Head of caudate nucleus (tissue), 42 donors: ENCODE results near the gene CYP27A1.

Experiments
- DNase-seq, 42 donors: peaks; one replicate each; pipeline versions ENCODE4 v3.0.0 to v3.0.0-alpha.2; 2020 to 2021; ENCODE audit warnings: mixed read lengths in 7 of 42
- intact Hi-C: fragments of 100-400 bp; cut with DNase I; formaldehyde crosslinking; loops from one replicate; pipeline ENCODE4 v1.15.0; 2022

CYP27A1 gene

DNA sequence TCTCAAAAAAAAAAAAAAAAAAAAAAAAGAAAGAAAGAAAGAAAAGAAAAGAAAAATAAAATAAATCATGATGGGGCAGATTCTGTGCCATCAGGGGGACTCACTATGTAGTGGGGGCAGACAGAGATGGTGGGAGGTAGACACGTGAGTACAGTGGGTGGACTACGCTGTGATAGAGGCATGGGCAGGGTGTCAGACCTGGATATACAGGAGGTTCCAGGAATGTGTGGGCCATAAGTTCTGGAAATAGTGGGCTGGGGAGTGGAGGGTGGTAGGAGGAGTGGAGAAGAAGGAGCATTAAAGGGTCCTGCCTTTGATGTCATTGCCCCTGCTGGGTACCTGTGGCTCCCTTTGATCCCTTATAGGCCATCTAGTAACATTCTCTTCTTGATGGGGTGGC, 68.8 kb downstream of the CYP27A1 start:
- intact Hi-C loops: loop anchor here (2.0 kb wide), 1 partner anchor 140 kb away; the partner anchor contains the start of gene TTLL4
- DNase-seq: peak in 3 of 42 donors; percentile 18 to 30 (median 27)

DNA sequence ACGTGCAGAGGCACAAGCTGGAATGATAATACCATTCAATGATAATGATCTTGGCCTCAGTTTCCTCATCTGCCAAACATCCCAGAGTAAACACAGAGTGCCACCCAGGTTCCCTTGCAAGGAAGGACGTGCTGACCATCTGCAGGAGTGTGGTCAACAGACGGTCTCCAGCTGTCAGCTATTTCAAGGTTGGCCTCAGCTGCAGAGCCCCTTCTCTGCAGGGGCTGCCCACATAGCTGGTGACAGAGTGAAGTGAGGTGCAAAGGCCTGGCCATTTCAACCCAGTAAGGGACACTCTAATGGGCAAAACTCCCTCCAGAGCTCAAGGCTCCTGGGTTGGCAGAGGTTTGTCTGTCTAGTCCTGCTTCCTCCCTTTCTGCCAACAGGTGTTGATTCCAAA, 69.3 kb downstream of the CYP27A1 start:
- intact Hi-C loops: loop anchor here (2.0 kb wide), 1 partner anchor 140 kb away; the partner anchor contains the start of gene TTLL4
- DNase-seq: peak in 3 of 42 donors; percentile 12 to 29 (median 14)

DNA sequence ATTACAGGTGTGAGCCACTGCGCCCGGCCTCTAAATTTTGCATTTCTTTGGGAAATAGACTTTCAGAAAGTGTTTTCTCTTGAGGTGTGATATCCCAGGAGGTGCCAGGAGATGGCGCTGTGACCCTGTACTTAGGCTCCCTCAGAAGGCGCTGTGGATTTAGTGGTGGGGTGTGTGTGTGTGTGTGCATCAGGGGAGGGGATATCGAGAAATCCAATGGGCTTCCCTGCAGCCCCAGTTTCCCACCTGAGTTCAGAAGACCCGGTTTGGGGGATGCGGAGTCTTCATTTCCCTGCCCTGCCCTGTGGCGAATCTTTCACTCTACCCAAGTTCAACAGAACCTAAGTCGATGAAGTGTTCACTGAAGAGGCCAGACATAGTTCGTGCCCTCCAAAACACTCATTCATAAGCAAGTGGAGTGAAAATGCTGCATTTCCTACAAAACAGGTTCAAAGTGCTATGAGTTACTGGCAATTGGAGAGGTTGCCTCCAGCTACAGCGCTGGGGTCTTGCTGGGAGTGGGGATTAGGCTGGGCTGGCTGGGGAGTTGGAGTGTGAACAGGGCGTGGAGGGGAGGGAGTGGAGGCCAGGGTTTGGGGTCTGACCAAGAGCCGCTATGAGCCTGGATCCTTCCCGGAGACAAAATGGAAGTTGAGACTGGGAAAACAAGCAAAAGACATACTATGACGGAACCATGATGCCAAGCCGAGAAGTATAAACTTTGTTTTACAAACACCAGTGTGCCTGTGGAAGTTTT, 71.1 kb downstream of the CYP27A1 start:
- peak in 41 of 42 donors; percentile 51 to 89 (median 76) for DNase-seq
- intact Hi-C loops: no loop called here

DNA sequence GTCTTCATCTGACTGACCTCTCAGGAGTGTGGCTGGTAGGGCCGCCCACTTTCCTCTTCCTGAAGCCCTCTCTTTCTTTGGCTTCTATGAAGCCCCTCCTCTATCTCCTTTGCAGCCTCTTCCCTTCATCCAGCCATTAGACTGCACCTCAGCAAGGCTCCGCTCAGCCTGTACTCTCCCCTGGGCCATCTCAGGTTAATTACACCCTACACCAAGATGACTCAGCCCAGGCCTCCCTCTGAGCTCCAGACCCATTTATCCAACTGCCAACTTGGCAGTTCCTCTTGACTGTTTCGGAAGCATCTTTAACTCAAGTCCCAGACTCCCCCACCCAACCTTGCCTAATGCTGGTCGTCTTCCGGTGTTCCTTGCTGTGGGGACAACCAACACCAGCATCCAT, 71.8 kb downstream of the CYP27A1 start:
- intact Hi-C loops: no loop called here
- peak in 3 of 42 donors; percentile 21 to 30 (median 28) for DNase-seq

DNA sequence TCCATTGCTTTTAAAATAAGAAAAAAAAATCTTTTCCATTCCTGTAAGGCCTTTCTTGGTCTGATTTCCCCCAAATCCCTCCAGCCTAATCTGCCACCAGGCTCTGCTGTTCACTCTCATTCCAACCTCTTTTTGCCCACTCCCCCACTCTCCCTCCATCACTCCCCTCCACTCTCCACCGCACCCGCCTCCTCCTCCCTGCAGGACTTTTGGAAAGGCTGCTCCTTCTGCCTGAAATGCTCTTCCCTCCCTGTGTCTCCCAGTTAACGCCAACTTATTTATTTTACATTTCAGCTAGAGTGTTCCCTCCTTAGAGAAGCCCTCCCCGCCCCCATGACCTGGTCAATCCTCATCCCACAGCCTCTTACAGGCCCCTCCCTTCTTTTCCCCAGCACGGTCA, 72.9 kb downstream of the CYP27A1 start:
- intact Hi-C loops: no loop called here
- peak in 3 of 42 donors; percentile 11 to 27 (median 13) for DNase-seq

DNA sequence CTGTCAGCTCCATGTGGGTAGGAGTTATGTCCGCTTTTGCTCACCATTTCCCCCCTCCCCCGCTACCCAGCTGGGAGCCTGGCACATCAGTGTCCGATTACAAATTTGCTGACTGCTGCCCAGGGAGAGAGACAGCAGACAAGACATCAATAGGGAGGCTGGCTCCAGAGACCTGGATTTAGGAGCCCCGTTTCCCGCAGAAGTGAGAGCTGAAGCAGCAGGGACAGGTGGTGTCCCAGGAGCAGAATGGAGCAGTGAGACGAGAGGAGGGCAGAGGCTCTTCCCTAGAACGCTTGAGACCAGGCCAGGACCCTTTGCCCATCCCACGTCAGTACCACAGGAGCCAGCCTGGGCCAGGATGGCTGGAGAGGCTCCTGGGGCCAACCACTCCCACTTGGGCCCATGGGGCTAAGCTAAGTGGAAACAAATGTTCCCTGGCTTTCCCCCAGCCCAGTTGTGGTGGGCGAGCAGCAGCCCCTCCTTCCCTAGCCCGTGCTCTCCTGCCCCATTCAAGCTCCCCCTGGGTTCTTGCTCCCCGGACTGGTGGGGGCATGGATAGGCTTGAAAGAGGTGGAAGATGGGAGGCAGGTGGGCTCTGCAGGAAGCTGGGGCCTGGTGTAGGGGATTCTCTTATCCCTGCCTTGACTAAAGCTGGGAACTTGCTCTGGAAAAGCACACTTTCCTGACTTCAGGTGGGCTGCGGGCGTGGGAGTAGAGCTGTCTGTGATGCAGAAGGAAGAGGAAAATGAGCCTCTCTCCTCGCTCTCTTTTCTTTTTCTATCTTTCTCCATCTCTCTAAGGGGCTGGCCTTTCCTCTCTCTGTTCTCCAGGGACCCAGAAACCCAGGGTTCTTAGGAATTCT, 73.6 kb downstream of the CYP27A1 start:
- peak in 32 of 42 donors; percentile 36 to 81 (median 62) for DNase-seq
- intact Hi-C loops: no loop called here

DNA sequence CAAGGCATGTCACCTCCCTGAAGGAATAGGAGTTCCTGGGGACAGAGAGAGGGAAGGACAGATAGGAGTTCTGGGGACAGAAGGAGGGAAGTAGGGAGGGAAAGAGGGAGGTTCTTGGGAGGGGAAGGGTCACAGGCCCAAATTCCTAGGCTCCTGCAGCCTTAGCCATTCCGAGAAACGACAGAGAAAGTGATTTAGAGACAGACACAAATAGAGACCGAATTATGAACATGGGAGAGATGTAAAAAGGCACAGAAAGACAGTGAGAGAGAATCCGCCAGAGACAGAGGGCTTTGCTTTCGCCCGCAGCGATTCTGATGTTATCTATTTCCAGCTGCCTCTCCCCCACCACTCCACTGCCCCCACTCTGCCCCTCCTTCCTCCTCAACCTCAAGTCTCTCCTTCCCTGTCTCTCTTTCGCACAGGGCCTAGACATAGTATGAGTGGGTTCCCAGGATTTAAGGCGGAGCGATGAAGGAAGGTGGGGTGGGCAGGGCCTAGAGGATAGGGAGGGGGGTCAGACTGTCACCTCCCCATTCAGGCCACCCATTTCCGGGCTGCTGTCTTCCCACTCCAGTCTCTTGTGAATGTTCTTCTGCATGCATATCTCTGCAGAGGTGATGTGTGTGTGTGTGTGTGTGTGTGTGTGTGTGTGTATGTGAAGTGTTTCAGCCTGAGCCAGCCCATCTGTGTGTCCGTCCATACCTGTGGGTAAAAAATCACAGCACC, 74.4 kb downstream of the CYP27A1 start:
- DNase-seq: peak in 14 of 42 donors; percentile 16 to 72 (median 38)
- intact Hi-C loops: no loop called here

DNA sequence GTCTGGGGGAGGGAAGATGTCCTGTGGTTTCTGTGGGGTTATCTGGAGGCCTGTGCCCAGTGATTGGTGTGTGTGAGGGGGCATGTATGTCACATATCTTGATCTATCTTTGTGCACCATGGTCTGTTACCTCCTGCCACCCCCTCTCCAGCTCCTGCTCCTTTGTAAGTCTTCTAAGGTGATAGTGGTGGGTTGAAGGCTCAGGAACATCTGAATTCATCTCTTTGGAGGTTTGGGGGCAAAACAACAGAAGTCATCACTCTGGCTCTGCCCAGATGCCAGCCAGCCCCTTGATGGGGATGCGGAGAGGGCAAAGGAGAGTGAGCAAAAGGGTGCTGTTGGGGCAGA, 74.9 kb downstream of the CYP27A1 start:
- DNase-seq: peak in 12 of 42 donors; percentile 29 to 66 (median 48)
- intact Hi-C loops: no loop called here

DNA sequence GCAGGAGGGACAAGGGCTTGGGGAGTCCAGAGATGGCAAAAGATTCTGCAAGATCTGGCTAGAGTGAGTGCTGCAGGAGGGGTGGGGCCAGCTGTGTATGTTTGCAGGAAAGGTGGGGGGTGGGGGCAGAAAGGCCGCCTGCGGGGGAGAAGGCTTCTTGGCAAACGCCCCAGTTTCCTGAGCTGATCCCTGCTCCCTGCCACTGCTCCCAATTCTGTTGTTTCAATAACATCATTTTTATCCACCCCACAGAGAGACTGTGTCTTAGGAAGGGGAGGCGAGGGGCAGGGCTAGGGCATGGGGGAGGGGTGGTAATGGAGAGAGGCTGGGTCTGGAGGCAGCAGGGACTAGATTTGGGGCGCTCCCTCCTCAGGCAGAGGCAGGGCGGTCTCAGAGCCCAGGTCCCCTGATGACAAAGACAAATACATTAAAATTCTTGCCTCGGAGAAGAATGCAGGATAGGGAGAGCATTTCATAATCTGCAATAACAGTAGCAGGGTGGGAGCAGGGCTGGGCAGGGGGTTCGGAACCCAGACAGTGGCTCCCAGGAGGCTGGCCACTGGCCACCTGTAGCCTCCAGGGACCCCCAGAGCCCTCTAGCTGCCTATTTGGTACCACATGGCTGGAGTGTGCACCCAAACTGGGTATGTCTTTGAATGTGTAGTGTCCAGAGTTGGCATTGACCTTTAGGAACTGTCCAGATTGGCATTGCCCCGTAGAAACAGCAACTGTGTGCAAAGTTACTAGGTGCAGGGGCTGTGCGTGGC, 75.6 kb downstream of the CYP27A1 start:
- DNase-seq: peak in 8 of 42 donors; percentile 5 to 46 (median 37)
- intact Hi-C loops: no loop called here

DNA sequence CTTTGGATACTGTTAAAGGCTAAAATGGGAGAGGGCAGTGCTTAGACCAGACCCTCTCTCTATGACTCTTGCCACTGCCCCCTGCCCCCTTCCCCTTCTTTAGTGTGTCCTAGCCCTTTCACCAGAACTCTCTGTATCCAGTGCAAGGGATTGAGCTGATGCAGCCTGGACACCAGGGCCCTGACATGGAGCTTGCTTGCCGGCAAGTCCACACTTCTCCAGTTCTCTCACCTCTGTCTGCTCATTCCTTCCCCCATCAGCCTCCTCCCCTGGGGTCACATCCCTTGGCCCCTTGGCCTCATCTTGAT, 76.1 kb downstream of the CYP27A1 start:
- peak in 6 of 42 donors; percentile 6 to 36 (median 27) for DNase-seq
- intact Hi-C loops: no loop called here

DNA sequence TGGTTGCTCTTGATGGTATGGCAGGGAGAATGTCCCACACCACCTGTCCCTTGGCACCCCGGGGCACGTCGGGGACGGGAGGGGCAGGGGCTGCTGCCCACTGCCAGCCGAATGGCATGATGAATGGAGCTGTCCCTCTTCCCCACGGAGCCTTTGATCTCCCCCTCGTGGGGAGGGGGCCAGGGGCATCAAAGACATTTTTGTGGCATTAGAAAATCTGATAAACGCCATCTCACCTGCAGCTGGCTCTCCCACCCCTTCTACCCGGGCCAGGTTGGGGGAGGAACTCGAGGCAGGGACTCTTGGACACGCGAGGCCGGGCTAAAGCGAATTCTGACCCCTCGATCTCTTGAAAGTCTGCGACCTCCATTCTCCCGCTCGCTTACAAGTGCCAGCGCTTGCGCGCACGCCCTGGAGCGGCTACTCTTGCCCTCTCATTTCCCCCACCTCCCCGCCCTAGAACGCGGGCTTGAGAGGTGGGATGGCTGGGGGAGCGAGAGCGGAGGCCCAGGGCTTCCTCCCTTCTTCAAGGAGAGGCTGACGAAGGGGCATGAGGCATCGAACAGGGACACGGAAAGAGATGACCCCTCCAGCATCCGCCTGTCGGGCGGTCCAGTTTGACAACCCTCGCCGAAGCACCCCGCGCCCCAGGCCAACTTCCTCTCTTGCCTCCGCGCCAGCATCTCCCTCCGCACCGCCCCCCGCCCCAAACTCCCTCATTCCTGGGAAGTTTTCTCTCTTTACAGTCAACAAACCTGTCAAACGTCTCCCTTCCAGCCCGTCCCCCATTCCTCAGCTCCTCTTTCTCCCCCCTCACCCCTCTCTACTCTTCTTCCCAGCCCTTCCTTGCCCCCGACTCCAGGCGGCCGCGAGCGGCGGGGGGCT, 77.0 kb downstream of the CYP27A1 start:
- DNase-seq: peak in 8 of 42 donors; percentile 8 to 45 (median 31)
- intact Hi-C loops: no loop called here

DNA sequence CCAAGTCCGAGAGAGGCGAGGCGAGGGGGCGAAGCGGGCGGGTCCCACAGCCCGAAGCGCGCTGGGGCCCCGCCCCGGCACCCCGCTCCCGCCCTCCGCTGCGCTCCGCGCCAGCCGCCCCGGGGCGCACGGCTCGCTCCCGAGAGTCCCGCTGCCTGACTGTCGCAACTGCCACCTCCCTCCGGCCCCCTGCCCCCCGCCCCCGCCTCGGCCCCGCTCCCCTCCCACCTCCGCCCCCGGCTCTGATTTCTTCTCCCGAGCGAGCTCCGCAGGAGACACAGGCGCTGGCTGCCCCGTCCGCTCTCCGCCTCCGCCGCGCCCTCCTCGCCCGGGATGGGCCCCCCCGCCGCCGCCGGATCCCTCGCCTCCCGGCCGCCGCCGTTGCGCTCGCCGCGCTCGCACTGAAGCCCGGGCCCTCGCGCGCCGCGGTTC, 77.6 kb downstream of the CYP27A1 start, which contains the start of gene WNT6:
TSS of gene WNT6 (plus strand) at position 250 of the 432 bp plus-strand sequence. CDS start 233 bp downstream, outside the sequence.
- intact Hi-C loops: no loop called here
- peak in 19 of 42 donors; percentile 13 to 64 (median 49) for DNase-seq

DNA sequence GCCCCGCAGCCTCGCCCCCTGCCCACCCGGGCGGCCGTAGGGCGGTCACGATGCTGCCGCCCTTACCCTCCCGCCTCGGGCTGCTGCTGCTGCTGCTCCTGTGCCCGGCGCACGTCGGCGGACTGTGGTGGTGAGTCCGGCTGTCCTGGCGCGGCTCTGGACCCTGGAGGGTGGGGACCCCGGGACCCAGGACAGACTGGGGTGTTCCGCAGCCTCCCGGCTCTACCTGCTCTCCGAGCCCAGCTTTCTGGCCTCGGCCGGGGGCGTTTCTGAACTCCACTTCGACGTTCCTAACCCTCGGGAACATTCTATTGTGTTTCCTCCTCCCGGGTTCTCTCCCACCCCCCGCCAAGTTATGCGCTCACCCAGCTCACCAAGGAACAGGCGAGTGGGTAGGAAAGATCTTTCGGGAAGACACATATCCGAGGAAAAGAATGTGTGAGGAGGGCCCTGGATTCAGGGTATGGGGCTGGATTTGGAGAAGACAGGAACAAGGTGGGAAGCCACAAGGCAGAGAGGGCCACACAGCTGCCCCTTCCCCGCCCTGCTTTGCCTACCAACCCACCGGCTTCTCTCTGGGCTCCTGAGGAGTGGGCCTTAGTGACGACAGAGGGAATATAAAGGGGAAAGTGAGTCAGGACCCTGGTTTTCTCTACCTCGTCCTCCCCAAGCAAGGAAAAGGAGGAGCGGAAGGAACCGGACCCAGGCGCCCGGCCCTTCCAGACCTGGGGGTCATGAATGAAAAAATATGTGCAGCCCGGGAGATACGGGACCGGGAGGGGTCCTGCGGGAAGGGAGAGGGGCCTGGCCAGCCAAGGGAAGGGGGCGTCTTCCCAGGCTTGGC, 78.3 kb downstream of the CYP27A1 start:
- intact Hi-C loops: no loop called here
- DNase-seq: peak in 40 of 42 donors; percentile 34 to 86 (median 60)

DNA sequence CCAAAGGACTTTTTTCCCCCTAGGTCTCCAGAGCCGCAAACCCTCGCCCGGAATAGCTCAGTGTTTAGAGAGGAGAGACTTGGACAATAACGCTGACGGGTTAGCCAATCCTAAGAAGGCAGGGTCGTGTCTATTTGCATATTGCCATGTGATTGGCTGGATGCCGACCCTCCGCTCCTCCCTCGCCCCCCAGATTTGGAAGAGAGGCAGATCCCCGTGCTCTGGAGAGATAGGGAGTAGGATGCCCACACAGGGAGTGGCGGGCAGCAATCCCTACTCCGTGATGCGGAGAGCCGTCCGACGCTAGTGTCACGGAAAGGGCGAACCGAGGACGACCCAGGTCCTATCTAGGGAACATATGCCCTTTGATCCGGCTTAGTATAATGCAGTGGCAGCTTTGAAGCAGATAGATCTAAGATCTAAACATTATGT, 79.0 kb downstream of the CYP27A1 start:
- DNase-seq: peak; percentile 47 to 94 (median 78)
- intact Hi-C loops: no loop called here

DNA sequence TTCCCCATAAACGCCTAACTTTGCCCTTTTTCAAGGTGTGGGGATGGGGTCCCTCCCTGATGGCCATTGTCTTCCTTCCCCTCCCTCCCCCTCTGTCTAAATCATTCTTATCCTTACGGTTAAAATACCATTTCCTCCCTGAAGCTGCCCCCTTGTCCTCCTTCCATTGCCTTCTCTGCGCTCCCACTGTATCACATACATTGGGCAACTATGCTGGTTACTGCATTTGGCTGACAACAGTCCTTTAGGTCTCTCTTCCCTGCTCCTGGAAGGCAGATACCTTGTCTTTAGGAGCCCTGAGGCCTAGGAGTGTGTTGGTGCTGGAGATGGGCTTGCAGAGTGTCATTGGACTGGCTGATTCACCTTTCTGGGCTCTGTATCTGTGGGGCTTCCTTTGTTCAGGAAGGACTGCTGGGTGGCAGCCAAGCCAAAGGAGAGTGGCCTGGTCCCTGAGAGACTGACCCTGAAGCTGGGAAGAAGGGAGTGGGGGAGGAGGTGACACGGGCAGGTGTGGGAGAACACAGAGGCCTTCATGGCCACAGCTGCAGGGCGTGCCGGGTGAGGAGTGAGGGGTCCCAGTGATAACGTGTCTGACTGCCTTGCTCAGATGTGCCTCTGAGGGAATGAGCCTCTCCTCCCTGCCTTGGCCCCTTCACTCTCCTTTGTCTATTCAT, 79.8 kb downstream of the CYP27A1 start:
- peak in 13 of 42 donors; percentile 0 to 34 (median 10) for DNase-seq
- intact Hi-C loops: no loop called here

DNA sequence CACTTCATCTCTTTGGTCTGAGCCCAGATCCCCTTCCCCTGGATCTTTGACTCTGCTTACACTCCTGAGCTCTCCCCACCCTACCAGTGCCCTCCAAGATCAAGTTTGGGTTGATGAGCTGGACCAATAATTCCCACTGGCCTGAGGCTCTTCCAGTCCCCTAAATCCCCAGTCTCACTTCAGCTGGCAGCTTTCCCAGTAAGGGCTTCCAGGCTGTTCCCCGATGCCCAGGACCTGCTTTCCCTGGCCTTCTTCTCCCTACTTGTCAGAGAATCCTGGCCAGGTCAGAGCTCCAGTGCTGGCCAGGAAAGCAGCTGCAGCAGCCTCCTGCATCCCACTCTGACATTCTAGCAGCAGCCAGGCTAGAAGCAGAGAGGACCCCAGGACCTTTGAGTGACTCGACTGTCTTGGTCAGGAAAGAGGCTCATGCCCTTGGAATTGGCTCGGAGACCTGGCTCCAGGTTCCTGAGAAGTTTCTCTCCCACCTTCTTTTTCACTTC, 81.1 kb downstream of the CYP27A1 start:
- intact Hi-C loops: no loop called here
- DNase-seq: peak in 4 of 42 donors; percentile 0 to 9 (median 6)
